GM06990 (cell line): ENCODE results near the gene CPA1.

ENCODE experiments used
- DNase-seq: peaks from one replicate; pipeline ENCODE4 v3.0.0-alpha.2; 2011; ENCODE audit not compliant: insufficient read length; ENCODE audit errors: extremely low read depth
- H3K27me3 ChIP-seq: replicated peaks from 2 replicates; pipeline ENCODE4 v1.6.0; 2011; ENCODE audit warnings: low read length; ENCODE audit not compliant: control insufficient read depth, insufficient read depth
- H3K36me3 ChIP-seq: 2 replicates; pipeline ENCODE4 v1.5.1; 2011; ENCODE audit warnings: low read length; ENCODE audit not compliant: control insufficient read depth, insufficient read depth
- H3K4me3 ChIP-seq: replicated peaks from 2 replicates; pipeline ENCODE4 v1.5.1; 2011; ENCODE audit warnings: low read depth, mild to moderate bottlenecking, control low read depth, low read length
- CTCF ChIP-seq: IDR thresholded peaks from 2 replicates; pipeline ENCODE4 v1.5.1; 2011; ENCODE audit warnings: low read length, control low read depth, mild to moderate bottlenecking, inconsistent platforms; ENCODE audit not compliant: insufficient read depth, poor library complexity, severe bottlenecking

CPA1 gene

GRCh38 chr7:130396109-130396508 lies 15.8 kb downstream of the CPA1 start:
- no peak for TF ChIP-seq CTCF
- Histone ChIP-seq H3K27me3 (no peaks in the 10 kb centered on the region), H3K4me3 (no peak overlapping the region), H3K36me3 (peaks cover 2% of the 10 kb centered on the region; the same call in 1 of the 2 replicates)
- no peak for DNase-seq

- Histone ChIP-seq H3K4me3 (no peak overlapping the region), H3K36me3 (peaks cover 2% of the 10 kb centered on the region; the same call in 1 of the 2 replicates), H3K27me3 (no peaks in the 10 kb centered on the region)
- no peak for DNase-seq
- no peak for TF ChIP-seq CTCF
Measured at GRCh38 chr7:130397051-130397757, 16.9 kb downstream of the CPA1 start.

- TF ChIP-seq CTCF: no peak
- H3K36me3 ChIP-seq: peaks cover 3% of the 10 kb centered on the region
- no peak overlapping the region for H3K4me3 ChIP-seq
- DNase-seq: no peak
- H3K27me3 ChIP-seq: no peaks in the 10 kb centered on the region
Measured at GRCh38 chr7:130397758-130398073, 17.4 kb downstream of the CPA1 start.

GRCh38 chr7:130398526-130399090 lies 18.3 kb downstream of the CPA1 start:
- no peak for TF ChIP-seq CTCF
- H3K4me3 ChIP-seq: no peak overlapping the region
- H3K27me3 ChIP-seq: no peaks in the 10 kb centered on the region
- H3K36me3 ChIP-seq: peaks cover 5% of the 10 kb centered on the region
- DNase-seq: no peak

DNA sequence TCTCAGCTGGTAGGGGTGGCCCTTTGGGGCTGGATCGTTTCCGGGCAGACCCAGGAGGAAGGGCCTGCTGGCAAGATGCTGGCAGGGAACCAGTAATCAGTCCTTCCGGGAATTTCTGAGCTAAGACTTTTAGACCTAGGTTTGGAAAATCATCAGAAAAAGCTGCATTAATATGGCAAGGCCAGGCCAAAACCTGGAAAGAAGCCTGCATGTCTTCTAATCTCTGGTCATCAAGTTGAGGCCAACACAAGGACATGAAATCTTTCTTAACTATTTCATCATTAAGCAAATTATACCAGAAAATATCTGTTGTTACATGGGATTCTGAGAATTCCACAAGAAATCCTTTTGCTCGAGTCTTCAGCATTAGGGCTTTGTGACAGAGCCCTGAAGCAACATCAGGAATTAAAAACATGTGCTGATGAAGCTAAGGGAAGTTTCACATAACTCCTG lies 19.9 kb downstream of the CPA1 start:
- H3K27me3 ChIP-seq: no peaks in the 10 kb centered on the region
- H3K36me3 ChIP-seq: peaks cover 5% of the 10 kb centered on the region
- DNase-seq: no peak
- H3K4me3 ChIP-seq: no peak overlapping the region
- TF ChIP-seq CTCF: no peak
